Neuron (in vitro differentiated cells): ENCODE results near the gene CNNM3.
"Not testable (repeated sequence)": the region's sequence is repeated elsewhere in the genome, so short reads cannot be mapped to it uniquely, and the experiment has no call there.

ENCODE experiments used
- H2AFZ ChIP-seq: one replicate; pipeline ENCODE4 v1.6.1; 2013; ENCODE audit warnings: low read depth, mild to moderate bottlenecking, inconsistent platforms, low read length, moderate library complexity
- H3K27me3 ChIP-seq: one replicate; pipeline ENCODE4 v1.6.1; 2013; ENCODE audit warnings: low read length; ENCODE audit not compliant: insufficient read depth
- H3K36me3 ChIP-seq: one replicate; pipeline ENCODE4 v1.6.1; 2013; ENCODE audit warnings: low read length; ENCODE audit not compliant: insufficient read depth
- H3K4me1 ChIP-seq: one replicate; pipeline ENCODE4 v1.6.1; 2013; ENCODE audit warnings: low read length; ENCODE audit not compliant: insufficient read depth
- H3K4me3 ChIP-seq: 2 replicates; pipeline ENCODE4 v1.5.1; 2013; ENCODE audit warnings: mild to moderate bottlenecking, low read length, moderate library complexity
- H3K9me3 ChIP-seq: one replicate; pipeline ENCODE4 v1.6.1; 2013; ENCODE audit warnings: low read length

CNNM3 gene

GRCh38 chr2:96860065-96861029 is 44.3 kb downstream of the CNNM3 start:
- no peak overlapping the region for H3K4me3 ChIP-seq
- no peaks in the 10 kb centered on the region for H3K27me3 ChIP-seq
- H2AFZ ChIP-seq, result no peak overlapping the region
- H3K36me3 ChIP-seq, result peaks cover 49% of the 10 kb centered on the region
- H3K9me3 ChIP-seq, result no peaks in the 10 kb centered on the region
- H3K4me1 ChIP-seq, result peaks cover 18% of the 10 kb centered on the region

- Histone ChIP-seq H3K36me3 (peaks cover 56% of the 10 kb centered on the region), H2AFZ (no peak overlapping the region), H3K9me3 (no peaks in the 10 kb centered on the region), H3K27me3 (no peaks in the 10 kb centered on the region), H3K4me3 (no peak overlapping the region), H3K4me1 (peaks cover 18% of the 10 kb centered on the region)
These were observed 45.0 kb downstream of the CNNM3 start for GRCh38 chr2:96861074-96861473.

GRCh38 chr2:96863056-96863455 is 47.0 kb downstream of the CNNM3 start:
- H3K4me3 ChIP-seq, H2AFZ ChIP-seq, H3K9me3 ChIP-seq, H3K27me3 ChIP-seq: not testable (repeated sequence)
- H3K4me1 ChIP-seq, result peaks cover 20% of the 10 kb centered on the region
- peaks cover 72% of the 10 kb centered on the region for H3K36me3 ChIP-seq

GRCh38 chr2:96863575-96864342 is 47.7 kb downstream of the CNNM3 start:
- H3K27me3 ChIP-seq, result no peaks in the 10 kb centered on the region
- H3K4me1 ChIP-seq, result peaks cover 18% of the 10 kb centered on the region
- H3K9me3 ChIP-seq, result no peaks in the 10 kb centered on the region
- H2AFZ ChIP-seq, result no peak overlapping the region
- peaks cover 72% of the 10 kb centered on the region for H3K36me3 ChIP-seq
- no peak overlapping the region for H3K4me3 ChIP-seq

- H3K4me3 ChIP-seq, result no peak overlapping the region
- H2AFZ ChIP-seq, result no peak overlapping the region
- H3K36me3 ChIP-seq, result peaks cover 72% of the 10 kb centered on the region
These were observed 48.4 kb downstream of the CNNM3 start for GRCh38 chr2:96864343-96865091.

GRCh38 chr2:96865654-96866053 is 49.6 kb downstream of the CNNM3 start:
- Histone ChIP-seq H3K9me3 (no peaks in the 10 kb centered on the region), H3K36me3 (peaks cover 64% of the 10 kb centered on the region), H2AFZ (no peak overlapping the region), H3K4me3 (no peak overlapping the region), H3K4me1 (peaks cover 17% of the 10 kb centered on the region), H3K27me3 (no peaks in the 10 kb centered on the region)

More at GRCh38 chr2:96864343-96865091, 48.4 kb downstream of the CNNM3 start:
- Histone ChIP-seq H3K27me3 (no peaks in the 10 kb centered on the region), H3K4me1 (peaks cover 13% of the 10 kb centered on the region), H3K9me3 (no peaks in the 10 kb centered on the region)

GRCh38 chr2:96866149-96866548 is 50.1 kb downstream of the CNNM3 start:
- Histone ChIP-seq H3K9me3 (no peaks in the 10 kb centered on the region), H3K27me3 (no peaks in the 10 kb centered on the region), H3K36me3 (peaks cover 59% of the 10 kb centered on the region), H3K4me1 (peaks cover 17% of the 10 kb centered on the region), H2AFZ (no peak overlapping the region), H3K4me3 (no peak overlapping the region)

- Histone ChIP-seq H3K9me3 (no peaks in the 10 kb centered on the region), H2AFZ (no peak overlapping the region), H3K27me3 (no peaks in the 10 kb centered on the region), H3K4me3 (no peak overlapping the region), H3K4me1 (peaks cover 17% of the 10 kb centered on the region), H3K36me3 (peaks cover 55% of the 10 kb centered on the region)
These were observed 50.5 kb downstream of the CNNM3 start for GRCh38 chr2:96866586-96866985.

GRCh38 chr2:96866986-96867755 is 51.1 kb downstream of the CNNM3 start:
- Histone ChIP-seq H3K9me3 (no peaks in the 10 kb centered on the region), H3K27me3 (no peaks in the 10 kb centered on the region), H3K4me3 (peak overlapping the region; percentile 76), H3K4me1 (peaks cover 17% of the 10 kb centered on the region), H3K36me3 (peaks cover 49% of the 10 kb centered on the region), H2AFZ (no peak overlapping the region)

- Histone ChIP-seq H3K36me3 (peaks cover 47% of the 10 kb centered on the region), H2AFZ (peak overlapping the region; percentile 20), H3K4me3 (peak overlapping the region; percentile 76), H3K4me1 (peaks cover 17% of the 10 kb centered on the region), H3K27me3 (no peaks in the 10 kb centered on the region), H3K9me3 (no peaks in the 10 kb centered on the region)
These were observed 51.9 kb downstream of the CNNM3 start for GRCh38 chr2:96867756-96868554.

GRCh38 chr2:96868555-96869280 is 52.6 kb downstream of the CNNM3 start:
- Histone ChIP-seq H3K36me3 (peaks cover 39% of the 10 kb centered on the region), H3K9me3 (no peaks in the 10 kb centered on the region), H3K27me3 (no peaks in the 10 kb centered on the region), H3K4me3 (peak overlapping the region; percentile 76), H2AFZ (peak overlapping the region; percentile 20), H3K4me1 (peaks cover 17% of the 10 kb centered on the region)
